ENCODE results near the gene FLT3.

Gene FLT3

DNA sequence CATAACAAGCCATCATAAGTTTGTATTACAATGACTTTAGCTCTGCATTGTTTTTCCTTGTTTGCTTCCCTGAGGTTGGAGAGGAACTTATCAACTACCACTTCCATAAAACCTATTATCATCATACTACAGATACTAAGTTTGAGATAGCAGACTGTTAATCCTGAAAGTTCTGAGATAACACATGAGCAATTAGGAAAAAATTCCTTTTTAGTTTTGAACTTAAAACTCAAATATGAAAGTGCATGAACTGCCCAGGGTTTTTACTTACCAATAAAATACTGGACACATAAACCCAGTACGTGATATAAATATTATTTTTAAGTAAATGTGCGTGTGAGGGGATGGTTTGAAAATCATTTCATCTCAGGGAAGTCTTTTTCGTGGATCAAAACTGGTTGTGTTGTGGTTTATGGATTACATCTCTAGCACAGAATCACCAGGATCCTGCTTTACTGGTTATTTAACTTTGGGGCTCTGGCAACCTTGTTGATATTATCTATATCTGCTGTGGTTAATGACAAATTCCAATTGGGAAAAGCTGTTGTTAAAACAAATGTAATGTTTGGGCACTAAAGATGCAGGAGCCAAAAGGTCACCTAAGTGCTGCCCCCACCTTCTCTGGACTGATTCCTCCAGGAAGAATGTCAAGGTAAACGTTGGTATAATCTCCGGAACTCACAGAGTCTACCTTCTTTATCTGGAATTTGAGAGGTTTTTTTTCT is 143.6 kb downstream of the FLT3 start:
- TF ChIP-seq RAD21 (IDR thresholded peaks at IDR 0.05; ENCODE audit: low read depth): no peak
- no peak for TF ChIP-seq TEAD4 (IDR thresholded peaks at IDR 0.05)
- TF ChIP-seq TCF12 (IDR thresholded peaks at IDR 0.05; ENCODE audit: low read depth): no peak
- TF ChIP-seq CEBPB (IDR thresholded peaks at IDR 0.05): no peak
- TF ChIP-seq, protein P1, sequence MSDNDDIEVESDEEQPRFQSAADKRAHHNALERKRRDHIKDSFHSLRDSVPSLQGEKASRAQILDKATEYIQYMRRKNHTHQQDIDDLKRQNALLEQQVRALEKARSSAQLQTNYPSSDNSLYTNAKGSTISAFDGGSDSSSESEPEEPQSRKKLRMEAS (IDR thresholded peaks at IDR 0.05): no peak
- TF ChIP-seq, protein P2, sequence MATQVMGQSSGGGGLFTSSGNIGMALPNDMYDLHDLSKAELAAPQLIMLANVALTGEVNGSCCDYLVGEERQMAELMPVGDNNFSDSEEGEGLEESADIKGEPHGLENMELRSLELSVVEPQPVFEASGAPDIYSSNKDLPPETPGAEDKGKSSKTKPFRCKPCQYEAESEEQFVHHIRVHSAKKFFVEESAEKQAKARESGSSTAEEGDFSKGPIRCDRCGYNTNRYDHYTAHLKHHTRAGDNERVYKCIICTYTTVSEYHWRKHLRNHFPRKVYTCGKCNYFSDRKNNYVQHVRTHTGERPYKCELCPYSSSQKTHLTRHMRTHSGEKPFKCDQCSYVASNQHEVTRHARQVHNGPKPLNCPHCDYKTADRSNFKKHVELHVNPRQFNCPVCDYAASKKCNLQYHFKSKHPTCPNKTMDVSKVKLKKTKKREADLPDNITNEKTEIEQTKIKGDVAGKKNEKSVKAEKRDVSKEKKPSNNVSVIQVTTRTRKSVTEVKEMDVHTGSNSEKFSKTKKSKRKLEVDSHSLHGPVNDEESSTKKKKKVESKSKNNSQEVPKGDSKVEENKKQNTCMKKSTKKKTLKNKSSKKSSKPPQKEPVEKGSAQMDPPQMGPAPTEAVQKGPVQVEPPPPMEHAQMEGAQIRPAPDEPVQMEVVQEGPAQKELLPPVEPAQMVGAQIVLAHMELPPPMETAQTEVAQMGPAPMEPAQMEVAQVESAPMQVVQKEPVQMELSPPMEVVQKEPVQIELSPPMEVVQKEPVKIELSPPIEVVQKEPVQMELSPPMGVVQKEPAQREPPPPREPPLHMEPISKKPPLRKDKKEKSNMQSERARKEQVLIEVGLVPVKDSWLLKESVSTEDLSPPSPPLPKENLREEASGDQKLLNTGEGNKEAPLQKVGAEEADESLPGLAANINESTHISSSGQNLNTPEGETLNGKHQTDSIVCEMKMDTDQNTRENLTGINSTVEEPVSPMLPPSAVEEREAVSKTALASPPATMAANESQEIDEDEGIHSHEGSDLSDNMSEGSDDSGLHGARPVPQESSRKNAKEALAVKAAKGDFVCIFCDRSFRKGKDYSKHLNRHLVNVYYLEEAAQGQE (IDR thresholded peaks at IDR 0.05; ENCODE audit: low read depth): no peak
- TF ChIP-seq EGR1 (IDR thresholded peaks at IDR 0.05): no peak
- TF ChIP-seq TAF1 (IDR thresholded peaks at IDR 0.05; ENCODE audit: low read depth): no peak
- TF ChIP-seq CREB1 (IDR thresholded peaks at IDR 0.05; ENCODE audit: low read depth): no peak

DNA sequence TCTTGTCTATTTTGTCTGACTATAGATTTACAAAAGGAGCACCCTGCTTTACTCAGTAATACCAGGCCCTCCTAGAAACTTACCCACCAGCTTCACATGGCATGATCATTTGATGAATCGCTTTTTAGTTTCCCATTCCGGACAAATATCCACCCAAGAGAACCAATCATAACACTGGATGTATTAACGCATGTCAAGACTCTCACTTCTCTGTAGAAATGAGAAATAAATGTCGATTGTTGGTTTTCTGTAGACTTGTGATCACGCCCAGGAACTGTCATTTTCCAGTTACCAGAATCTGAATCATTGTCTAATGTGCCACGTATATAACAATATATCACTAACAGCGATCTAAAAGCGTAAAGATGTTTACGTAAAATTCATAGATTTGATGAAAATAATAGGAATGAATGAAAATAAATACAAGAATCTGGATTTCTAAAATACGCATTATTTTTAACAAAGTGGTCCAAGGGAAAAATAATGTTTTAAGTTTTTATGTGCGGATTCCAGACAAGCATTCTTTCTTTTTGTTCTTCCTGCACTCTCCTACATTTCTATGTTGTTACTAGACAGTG is 145.3 kb downstream of the FLT3 start:
- no peak for TF ChIP-seq RAD21 (IDR thresholded peaks at IDR 0.05; ENCODE audit: low read depth)
- TF ChIP-seq, protein P1 (IDR thresholded peaks at IDR 0.05): no peak

DNA sequence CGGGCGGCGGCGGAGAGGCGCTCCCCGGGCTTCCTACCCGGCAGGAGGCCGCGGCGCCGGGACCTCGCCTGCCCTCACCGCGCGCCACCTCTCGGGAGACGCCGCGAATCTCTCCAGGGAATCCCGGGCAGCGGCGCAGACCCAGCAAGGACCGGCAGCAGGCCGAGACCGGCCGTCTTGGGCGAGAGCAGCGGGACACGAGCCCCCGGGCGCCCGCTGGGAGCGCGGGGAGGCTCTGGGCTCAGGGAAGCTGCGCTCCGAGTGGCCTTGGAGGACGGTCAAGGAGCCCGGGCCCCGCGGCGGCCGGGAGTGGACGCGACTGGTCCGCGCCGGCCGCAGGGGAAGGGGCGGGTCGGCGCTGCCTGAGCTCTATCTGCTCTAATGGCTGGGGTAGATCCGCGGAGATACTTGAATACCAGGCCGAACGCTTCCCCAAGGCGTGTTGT is 145.9 kb downstream of the FLT3 start:
- TF ChIP-seq, protein P1 (IDR thresholded peaks at IDR 0.05): no peak
- TF ChIP-seq, protein P2 (IDR thresholded peaks at IDR 0.05; ENCODE audit: low read depth): no peak
- TF ChIP-seq EGR1 (IDR thresholded peaks at IDR 0.05): no peak
- no peak for TF ChIP-seq CEBPB (IDR thresholded peaks at IDR 0.05)

DNA sequence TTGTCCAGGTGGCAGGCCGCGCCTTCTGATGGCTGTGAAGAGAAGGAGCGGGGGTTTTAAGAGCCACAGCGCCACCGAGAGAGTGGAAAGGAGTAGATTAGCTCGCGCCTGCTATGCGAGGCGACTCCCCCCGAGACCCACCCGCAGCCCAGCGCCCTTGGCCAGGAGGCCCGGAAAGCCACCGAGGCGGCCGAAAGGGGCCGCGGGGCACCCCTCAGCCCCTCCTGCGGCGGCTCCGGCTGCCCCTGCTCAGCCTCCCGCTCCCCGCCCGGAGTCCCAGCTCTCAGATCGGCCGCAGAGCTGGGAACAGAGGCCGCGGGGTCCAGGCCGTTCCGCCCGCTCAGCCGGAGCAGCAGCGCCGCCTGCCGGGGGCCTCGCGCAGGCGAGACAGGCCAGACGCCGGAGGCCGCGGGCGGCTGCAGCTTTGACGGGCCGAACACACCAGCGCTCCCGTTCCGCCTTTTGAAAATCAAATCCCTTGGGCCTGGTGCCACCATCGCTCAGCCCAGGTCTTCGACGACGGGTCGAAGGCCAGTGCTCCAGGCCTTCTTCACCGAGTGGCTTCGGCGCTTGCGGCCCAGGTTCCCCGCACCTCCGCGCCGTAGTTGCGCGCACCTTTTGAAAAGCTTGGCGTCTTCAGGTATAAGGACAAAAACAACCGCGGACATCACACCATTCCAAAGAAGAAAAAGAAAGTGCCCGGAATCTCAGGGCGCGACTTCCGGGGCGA is 146.5 kb downstream of the FLT3 start:
- TF ChIP-seq NFIC (IDR thresholded peaks at IDR 0.05): no peak
- TF ChIP-seq TCF12 (IDR thresholded peaks at IDR 0.05; ENCODE audit: low read depth): 0 out of 2 replicates have a peak, but pooled peaks have one; percentile 16
- no peak for TF ChIP-seq CREB1 (IDR thresholded peaks at IDR 0.05; ENCODE audit: low read depth)
- peak; percentile 77 for TF ChIP-seq RAD21 (IDR thresholded peaks at IDR 0.05; ENCODE audit: low read depth)
- no peak for TF ChIP-seq EGR1 (IDR thresholded peaks at IDR 0.05)
- no peak for TF ChIP-seq FOXM1 (IDR thresholded peaks at IDR 0.05; ENCODE audit: borderline replicate concordance, low read depth)
- TF ChIP-seq, protein P2 (IDR thresholded peaks at IDR 0.05; ENCODE audit: low read depth): no peak
- TF ChIP-seq, protein P3, sequence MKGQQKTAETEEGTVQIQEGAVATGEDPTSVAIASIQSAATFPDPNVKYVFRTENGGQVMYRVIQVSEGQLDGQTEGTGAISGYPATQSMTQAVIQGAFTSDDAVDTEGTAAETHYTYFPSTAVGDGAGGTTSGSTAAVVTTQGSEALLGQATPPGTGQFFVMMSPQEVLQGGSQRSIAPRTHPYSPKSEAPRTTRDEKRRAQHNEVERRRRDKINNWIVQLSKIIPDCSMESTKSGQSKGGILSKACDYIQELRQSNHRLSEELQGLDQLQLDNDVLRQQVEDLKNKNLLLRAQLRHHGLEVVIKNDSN (IDR thresholded peaks at IDR 0.05): no peak
- TF ChIP-seq, protein P1 (IDR thresholded peaks at IDR 0.05): no peak
- peak; percentile 16; the same call in 1 of the 2 replicates for TF ChIP-seq TAF1 (IDR thresholded peaks at IDR 0.05; ENCODE audit: low read depth)
- no peak for TF ChIP-seq TEAD4 (IDR thresholded peaks at IDR 0.05)
- no peak for TF ChIP-seq CEBPB (IDR thresholded peaks at IDR 0.05)

All from Ishikawa (cell line).